Activated naive CD8-positive, alpha-beta T cell treated with anti-CD3 and anti-CD28 coated beads, Interleukin-2, amount 10 ng/mL, durations not matched to agents 7 days and 5 days (primary cell): ENCODE results near the gene PIK3R1. TPM values are rescaled to one million over a fixed set of nuclear protein-coding genes. Genes with fewer than 3 reads are reported as not detected.
A peak's percentile ranks its signal among the peaks of the same experiment; 100 is the strongest.

Experiments used
- ATAC-seq: fragments of 150-1000 bp; cut with Tn5 transposase; one replicate; pipeline ENCODE4 v1.10.0; 2021; ENCODE audit warnings: low read depth, moderate library complexity
- POLR2A ChIA-PET: fragments of 350-600 bp; sonication (Branson Sonifier 250); formaldehyde crosslinking; loops from one replicate; lab custom pipeline; 2021; ENCODE audit warnings: antibody characterized with exemption; lab: Charles Lee
- DNase-seq: peaks from one replicate; pipeline ENCODE4 v3.0.0; 2021
- H3K27ac Mint-ChIP-seq: one replicate; pipeline ENCODE4 v1.8.0; 2022; ENCODE audit warnings: mild to moderate bottlenecking, mixed read lengths
- H3K27me3 Mint-ChIP-seq: one replicate; pipeline ENCODE4 v1.8.0; 2022; ENCODE audit warnings: mild to moderate bottlenecking, moderate library complexity, mixed read lengths
- H3K36me3 Mint-ChIP-seq: one replicate; pipeline ENCODE4 v1.8.0; 2021; ENCODE audit warnings: mild to moderate bottlenecking, mixed read lengths
- H3K4me1 Mint-ChIP-seq: one replicate; pipeline ENCODE4 v1.8.0; 2021; ENCODE audit warnings: mixed read lengths
- H3K4me3 Mint-ChIP-seq: one replicate; pipeline ENCODE4 v1.8.0; 2022; ENCODE audit warnings: mild to moderate bottlenecking, moderate library complexity, mixed read lengths
- H3K9me3 Mint-ChIP-seq: one replicate; pipeline ENCODE4 v1.8.0; 2021; ENCODE audit warnings: mixed read lengths
- total RNA-seq, 2 experiments: library from RNA; stranded (reverse); gene quantifications; one replicate each; pipeline ENCODE4 v1.2.3, GENCODE V29; 2021

Gene PIK3R1
- total RNA-seq, 2 experiments from 2014 or later, result 86.5 to 86.8 TPM

DNA sequence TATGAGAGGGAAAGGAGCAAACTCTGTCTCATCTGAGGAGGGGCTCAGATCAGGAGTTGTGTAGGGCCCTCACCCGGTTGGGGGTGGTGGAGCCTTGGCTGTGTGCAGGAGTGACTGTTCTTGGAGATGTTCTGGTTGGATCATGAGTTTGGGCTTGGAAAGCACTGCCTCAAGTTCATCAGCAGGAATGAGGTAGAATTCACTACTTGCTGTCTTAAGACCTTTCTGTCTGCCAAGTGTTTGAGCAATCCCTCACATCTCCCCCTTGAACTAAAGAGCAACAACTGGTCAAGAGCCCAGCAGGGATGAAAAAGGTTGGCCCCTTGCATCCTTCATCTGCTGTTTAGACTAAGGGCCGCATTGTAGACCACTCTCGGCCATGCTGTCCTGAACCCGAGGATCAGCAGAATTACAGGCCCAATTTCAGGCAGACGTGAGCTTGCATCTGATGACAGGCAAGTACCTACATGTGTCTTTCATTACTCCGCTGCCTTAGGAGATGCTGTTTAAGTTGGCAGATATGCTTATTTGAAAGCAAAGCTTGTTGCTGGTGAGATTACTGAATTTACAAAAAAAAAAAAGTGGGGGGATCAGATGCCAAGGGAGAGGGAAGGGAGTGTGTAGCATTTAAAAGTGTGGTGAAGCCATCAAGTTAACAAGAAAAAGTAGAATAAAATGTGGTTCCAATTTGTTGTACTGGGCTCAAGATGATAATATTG lies 36.4 kb downstream of the PIK3R1 start:
- ATAC-seq (no peak), DNase-seq (no peak)
- H3K4me3 Mint-ChIP-seq, result no peak overlapping the region
- H3K27me3 Mint-ChIP-seq, result no peaks in the 10 kb centered on the region
- peak overlapping the region; percentile 52 for H3K27ac Mint-ChIP-seq
- H3K4me1 Mint-ChIP-seq, result peaks cover 51% of the 10 kb centered on the region
- H3K9me3 Mint-ChIP-seq, result no peaks in the 10 kb centered on the region
- H3K36me3 Mint-ChIP-seq, result peaks cover 11% of the 10 kb centered on the region
- POLR2A ChIA-PET, result interaction anchor here (0.6 to 0.7 kb wide), 2 partner anchors 20 to 28 kb away, joined by 3 read pairs; no protein-coding TSS in a partner anchor

DNA sequence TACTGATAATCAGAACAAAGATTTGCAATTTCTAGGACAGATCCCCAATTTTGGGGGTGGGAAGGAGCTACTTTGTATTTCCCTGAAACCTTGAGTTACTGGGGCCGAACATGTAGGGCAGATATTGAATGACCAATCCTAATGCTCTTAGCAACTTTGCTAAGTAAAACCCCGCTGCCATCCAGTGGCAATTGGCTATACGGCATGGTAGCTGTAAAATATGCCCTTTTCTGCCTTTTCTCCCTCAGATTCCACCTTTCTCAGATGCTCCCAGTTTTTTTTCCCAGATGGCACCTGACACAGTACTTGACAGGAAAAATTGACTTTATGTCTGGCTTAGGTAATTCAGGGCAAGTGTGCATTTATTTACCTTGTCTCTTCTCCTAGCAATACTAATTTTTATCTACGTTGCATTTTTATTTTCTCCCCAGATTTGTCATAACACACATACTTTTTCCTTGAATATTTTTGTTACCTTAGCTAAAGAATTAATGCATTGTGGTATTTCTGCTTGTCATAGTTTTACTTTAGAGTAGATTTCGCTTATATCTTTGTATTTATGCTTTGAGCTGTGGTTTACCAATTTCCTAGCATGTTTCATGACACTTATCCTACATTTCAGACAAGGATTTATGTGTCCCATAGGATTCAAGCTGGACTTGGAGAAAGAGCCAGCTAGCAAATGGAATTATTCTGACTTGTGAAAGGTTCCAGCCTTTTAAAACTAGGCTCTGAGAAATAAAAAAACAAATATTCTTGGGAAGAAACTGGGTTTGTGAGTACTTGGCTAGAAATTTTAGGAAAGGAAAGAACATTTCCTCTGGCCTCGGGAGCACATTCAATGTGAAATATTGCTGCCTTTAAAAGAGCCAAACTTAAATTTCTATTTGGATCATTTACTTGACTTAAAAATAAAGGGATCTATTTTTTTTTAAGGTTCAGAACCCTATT lies 37.4 kb downstream of the PIK3R1 start:
- Mint-ChIP-seq H3K9me3 (no peaks in the 10 kb centered on the region), H3K27ac (no peak overlapping the region), H3K27me3 (no peaks in the 10 kb centered on the region), H3K4me3 (no peak overlapping the region), H3K36me3 (peaks cover 14% of the 10 kb centered on the region), H3K4me1 (peaks cover 54% of the 10 kb centered on the region)
- no peak for ATAC-seq
- DNase-seq, result no peak
- POLR2A ChIA-PET, result interaction anchor here (0.6 to 0.7 kb wide), 3 partner anchors 19 to 61 kb away, joined by 3 read pairs; no protein-coding TSS in a partner anchor

DNA sequence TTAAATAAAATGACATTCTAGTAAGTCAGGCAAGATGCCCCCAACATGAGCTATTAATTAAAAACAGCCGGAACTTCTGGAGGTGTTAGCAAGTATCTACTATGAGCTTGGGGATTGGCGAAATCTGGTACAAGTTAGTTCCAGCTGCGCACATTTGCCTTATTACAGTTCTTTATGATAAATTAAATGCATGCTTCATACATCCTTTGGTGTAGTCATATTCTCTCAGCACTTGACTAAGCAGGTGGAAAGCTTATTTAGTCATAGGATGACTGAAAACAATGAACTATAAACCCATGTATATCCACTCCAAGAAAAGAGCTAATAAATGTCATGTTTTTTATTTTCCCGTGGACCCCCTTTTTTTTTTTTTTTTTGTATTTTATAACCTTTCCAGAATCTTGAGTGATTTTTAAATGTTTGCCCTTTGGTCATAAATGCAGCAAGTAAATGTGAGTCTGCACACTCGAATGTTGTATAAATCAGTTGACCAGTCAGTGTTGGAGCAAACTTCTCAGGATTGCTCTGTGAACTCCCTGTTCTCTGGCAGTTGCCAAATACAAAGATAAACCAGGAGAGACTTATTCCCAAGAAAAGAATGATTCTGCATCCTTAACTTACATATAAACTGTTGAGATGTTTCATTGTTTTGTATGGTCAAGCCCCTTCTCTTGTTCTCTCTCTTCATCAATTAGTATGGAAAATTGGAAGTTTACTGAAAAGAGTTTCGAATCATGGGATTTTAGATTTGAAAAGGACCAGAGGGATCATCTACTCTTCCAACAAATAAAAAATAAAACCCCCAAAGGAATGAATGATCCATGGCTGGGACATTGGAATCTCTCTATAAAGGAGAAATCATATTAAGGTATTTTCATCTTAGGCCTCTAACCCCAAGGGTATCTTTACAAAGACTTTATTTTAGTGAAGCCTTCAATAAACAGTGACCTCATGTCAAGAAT lies 38.3 kb downstream of the PIK3R1 start:
- no peak overlapping the region for H3K4me3 Mint-ChIP-seq
- peaks cover 8% of the 10 kb centered on the region for H3K36me3 Mint-ChIP-seq

DNA sequence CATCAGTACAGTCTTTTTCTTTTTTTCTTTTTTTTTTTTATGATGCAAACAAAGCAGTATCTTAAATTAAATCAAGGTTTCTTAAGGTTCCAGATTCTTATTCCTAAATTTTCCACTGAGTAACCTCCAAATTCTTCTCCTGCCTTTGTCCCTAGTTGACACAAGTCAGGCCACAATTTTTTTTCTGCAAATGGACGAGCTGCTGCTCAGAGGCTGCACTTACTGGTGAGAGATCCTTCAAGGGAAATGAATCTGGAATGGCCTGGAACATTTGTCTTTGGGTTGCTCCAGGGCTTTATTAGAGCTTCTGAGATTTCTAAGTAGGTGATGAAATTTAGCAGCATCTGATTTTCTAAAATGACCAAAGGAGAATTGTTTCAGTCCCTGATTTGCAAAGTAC lies 39.3 kb downstream of the PIK3R1 start:
- H3K27ac Mint-ChIP-seq, result no peak overlapping the region
- POLR2A ChIA-PET, result interaction anchor here (1.3 to 2.6 kb wide), 2 partner anchors 11 to 39 kb away, joined by 4 to 10 read pairs; partner anchors contain the start of gene PIK3R1
- H3K9me3 Mint-ChIP-seq, result no peaks in the 10 kb centered on the region
- ATAC-seq (no peak), DNase-seq (no peak)
- peaks cover 55% of the 10 kb centered on the region for H3K4me1 Mint-ChIP-seq
- H3K4me3 Mint-ChIP-seq, result no peak overlapping the region
- no peaks in the 10 kb centered on the region for H3K27me3 Mint-ChIP-seq
- peaks cover 10% of the 10 kb centered on the region for H3K36me3 Mint-ChIP-seq

More for the DNA sequence above, 38.3 kb downstream of the PIK3R1 start:
- POLR2A ChIA-PET, result interaction anchor here (0.5 to 0.6 kb wide), 2 partner anchors 13 to 62 kb away, joined by 3 read pairs; no protein-coding TSS in a partner anchor
- peaks cover 56% of the 10 kb centered on the region for H3K4me1 Mint-ChIP-seq
- no peak overlapping the region for H3K27ac Mint-ChIP-seq
- ATAC-seq (no peak), DNase-seq (no peak)
- no peaks in the 10 kb centered on the region for H3K9me3 Mint-ChIP-seq
- H3K27me3 Mint-ChIP-seq, result no peaks in the 10 kb centered on the region

DNA sequence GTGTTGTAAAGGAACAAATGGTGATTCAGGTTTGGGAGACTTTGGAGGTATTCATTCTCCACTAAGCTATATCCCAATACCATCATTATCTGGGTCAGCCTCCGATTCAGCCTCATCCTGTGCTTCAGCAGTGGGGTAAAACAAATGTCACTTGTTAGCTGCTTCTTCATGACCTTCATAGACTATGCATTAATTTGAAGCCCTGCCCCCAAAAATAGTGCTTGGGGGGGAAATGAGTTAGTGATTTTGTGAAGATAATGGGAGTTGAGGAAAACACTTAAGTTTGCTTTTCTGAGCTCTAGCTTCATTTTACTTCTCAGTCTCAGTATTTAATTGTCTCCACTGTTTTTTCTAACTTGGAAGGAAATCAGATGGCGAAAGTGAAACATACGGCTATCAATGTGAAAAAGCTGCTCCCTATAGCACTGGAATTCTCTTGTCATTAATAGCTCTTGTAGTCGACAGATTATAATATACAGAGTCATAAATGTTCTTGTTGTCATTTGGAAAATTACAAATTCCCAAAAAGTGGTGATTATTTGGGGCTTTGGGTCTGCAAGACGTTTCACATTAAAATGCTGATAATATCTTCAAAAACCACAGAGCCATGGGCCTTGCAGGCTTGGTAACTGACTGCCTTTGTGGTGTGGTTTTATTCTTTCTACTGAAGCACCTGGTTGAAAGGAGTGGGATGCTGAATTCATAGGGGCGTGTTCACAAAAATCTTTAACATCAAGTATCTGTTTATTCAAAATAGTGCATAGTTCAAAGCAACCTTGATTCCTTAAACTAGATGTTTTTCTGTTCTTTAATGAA lies 40.0 kb downstream of the PIK3R1 start:
- H3K9me3 Mint-ChIP-seq, result no peaks in the 10 kb centered on the region
- peak overlapping the region; percentile 50 for H3K27ac Mint-ChIP-seq
- POLR2A ChIA-PET, result interaction anchor here (1.3 to 2.6 kb wide), 2 partner anchors 12 to 40 kb away, joined by 4 to 10 read pairs; partner anchors contain the start of gene PIK3R1
- peak; percentile 62 for ATAC-seq
- peaks cover 13% of the 10 kb centered on the region for H3K36me3 Mint-ChIP-seq
- peak overlapping the region; percentile 54 for H3K4me3 Mint-ChIP-seq
- no peak for DNase-seq
- H3K27me3 Mint-ChIP-seq, result no peaks in the 10 kb centered on the region
- peaks cover 52% of the 10 kb centered on the region for H3K4me1 Mint-ChIP-seq

DNA sequence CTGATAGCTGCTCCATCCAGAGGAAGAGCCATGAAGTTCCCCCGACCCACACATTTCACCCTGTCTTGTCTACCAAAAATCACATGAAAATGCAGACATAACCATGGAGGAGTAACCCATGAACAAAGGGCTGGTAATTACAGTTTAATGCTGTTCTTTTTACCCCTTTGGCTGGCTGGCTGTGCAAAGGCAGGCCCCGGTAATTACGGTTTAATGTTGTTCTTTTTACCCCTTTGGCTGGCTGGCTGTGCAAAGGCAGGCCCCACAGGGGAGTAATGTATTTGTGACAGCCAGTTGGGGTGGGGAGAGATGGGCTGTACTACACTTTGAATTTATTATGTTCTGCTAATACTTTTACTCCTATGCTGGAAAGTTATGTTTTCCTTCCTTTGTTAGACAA lies 41.7 kb downstream of the PIK3R1 start:
- Mint-ChIP-seq H3K4me3 (no peak overlapping the region), H3K9me3 (no peaks in the 10 kb centered on the region), H3K27ac (no peak overlapping the region), H3K4me1 (peaks cover 42% of the 10 kb centered on the region), H3K36me3 (peaks cover 14% of the 10 kb centered on the region), H3K27me3 (no peaks in the 10 kb centered on the region)
- DNase-seq, result no peak
- POLR2A ChIA-PET, result no interaction called here
- no peak for ATAC-seq

DNA sequence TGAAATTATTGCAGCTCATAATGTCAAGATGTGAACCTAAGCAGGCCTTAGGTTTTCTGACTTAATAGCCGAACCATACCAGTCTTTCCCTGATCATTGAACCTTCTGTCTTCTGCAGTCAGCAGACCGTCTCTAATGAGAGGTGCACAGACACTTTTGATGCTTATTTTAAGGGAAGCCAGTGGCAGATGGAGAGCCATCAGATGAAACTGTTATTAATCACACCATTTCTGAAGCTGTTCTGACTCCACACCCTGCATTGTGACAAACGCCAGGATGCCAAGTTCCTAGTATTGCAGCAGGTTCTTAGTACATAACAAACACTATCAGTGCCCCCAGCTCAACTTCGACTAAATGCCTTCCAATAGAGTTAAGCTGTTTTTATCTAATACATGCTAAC lies 43.0 kb downstream of the PIK3R1 start:
- no peaks in the 10 kb centered on the region for H3K27me3 Mint-ChIP-seq
- H3K27ac Mint-ChIP-seq, result no peak overlapping the region
- peaks cover 38% of the 10 kb centered on the region for H3K4me1 Mint-ChIP-seq
- POLR2A ChIA-PET, result interaction anchor here (1.6 kb wide), 1 partner anchor 43 kb away, joined by 5 read pairs; the partner anchor contains the start of gene PIK3R1
- ATAC-seq, result no peak
- H3K9me3 Mint-ChIP-seq, result no peaks in the 10 kb centered on the region
- peaks cover 14% of the 10 kb centered on the region for H3K36me3 Mint-ChIP-seq
- no peak for DNase-seq
- no peak overlapping the region for H3K4me3 Mint-ChIP-seq

DNA sequence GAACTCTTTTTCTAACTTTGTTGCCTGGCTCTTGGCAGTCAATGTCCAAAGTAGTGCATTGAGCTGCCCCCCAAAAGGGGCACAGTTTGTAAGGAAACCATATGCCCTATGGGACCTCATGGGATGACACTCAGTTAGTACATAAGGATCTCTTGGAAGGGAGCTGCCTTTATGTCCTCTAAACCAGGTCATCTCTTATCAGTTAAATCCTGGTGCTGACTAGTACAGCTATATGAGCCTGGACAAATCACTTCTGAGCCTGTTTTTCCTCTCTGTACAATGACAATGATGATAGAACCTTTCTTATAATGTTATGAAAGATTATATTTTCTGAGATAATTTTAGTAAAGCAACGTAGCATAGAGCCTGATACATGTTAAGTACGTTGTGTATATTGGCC lies 44.1 kb downstream of the PIK3R1 start:
- DNase-seq, result no peak
- peaks cover 43% of the 10 kb centered on the region for H3K4me1 Mint-ChIP-seq
- no peak for ATAC-seq
- POLR2A ChIA-PET, result no interaction called here
- no peak overlapping the region for H3K27ac Mint-ChIP-seq
- no peak overlapping the region for H3K4me3 Mint-ChIP-seq
- peaks cover 16% of the 10 kb centered on the region for H3K36me3 Mint-ChIP-seq
- H3K27me3 Mint-ChIP-seq, result no peaks in the 10 kb centered on the region
- no peaks in the 10 kb centered on the region for H3K9me3 Mint-ChIP-seq

DNA sequence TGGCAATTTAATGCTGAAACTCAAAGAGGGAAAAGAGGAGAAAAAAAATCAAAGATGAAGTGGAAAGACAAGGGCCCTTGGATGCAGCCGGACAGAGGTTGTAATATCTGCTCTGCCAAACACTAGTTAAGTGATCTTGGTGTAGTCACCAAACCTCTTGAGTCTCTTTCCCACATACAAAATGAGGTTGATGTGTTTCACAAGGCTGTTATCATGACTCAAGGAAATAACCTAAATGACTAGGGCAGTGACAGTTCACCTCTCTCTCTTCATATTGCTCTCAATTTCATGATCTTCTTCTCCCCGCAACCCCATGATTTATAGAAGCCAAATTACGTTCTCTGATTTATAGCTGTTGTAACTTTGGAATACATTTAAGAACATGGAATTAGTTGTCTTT lies 44.9 kb downstream of the PIK3R1 start:
- no peak for ATAC-seq
- POLR2A ChIA-PET, result no interaction called here
- Mint-ChIP-seq H3K27ac (no peak overlapping the region), H3K4me1 (peaks cover 44% of the 10 kb centered on the region), H3K27me3 (no peaks in the 10 kb centered on the region), H3K36me3 (peaks cover 15% of the 10 kb centered on the region), H3K9me3 (no peaks in the 10 kb centered on the region), H3K4me3 (no peak overlapping the region)
- no peak for DNase-seq

DNA sequence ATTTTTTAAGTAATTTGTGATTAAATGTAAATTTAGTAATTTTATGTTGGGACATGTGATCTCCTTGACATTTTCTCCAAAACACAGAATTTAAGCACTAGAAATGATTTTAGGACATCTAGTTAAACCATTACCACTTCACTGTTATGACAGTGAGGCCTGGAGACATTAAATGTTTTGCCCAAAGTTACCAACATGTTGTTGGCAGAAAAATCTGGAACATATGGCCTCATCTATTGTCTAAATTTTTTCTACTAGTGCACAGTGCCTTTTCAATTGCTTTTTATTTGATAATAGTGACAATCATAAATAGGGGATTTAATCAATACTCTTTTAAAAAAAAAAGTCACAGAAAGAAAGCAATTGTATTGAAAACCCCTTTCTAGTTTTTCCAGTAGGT lies 45.6 kb downstream of the PIK3R1 start:
- H3K27ac Mint-ChIP-seq, result no peak overlapping the region
- no peaks in the 10 kb centered on the region for H3K9me3 Mint-ChIP-seq
- no peak overlapping the region for H3K4me3 Mint-ChIP-seq
- POLR2A ChIA-PET, result no interaction called here
- peaks cover 15% of the 10 kb centered on the region for H3K36me3 Mint-ChIP-seq
- H3K27me3 Mint-ChIP-seq, result no peaks in the 10 kb centered on the region
- DNase-seq (no peak), ATAC-seq (no peak)
- H3K4me1 Mint-ChIP-seq, result peaks cover 45% of the 10 kb centered on the region

DNA sequence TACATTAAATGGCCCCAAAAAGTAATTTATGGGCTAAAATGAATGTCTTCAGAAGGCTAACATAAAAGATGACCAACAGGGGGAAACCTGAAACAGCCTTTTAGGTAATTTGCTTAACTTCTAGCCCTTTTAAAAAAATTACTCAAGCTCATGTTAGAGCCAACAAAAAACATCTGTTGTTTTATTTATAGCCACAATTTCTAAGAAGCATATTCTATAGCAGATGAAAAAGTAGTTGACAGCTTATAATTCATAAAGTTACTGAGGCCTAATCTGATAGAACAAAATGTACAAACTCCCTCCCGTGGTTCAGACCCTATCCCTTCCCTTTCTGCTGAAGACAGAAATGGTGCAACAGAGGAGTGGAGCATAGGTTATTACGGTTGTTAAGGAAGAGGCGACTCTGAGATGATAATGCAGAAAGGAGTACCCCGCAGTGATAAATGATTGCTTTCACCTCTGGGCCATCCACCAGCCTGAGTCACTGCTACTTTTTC lies 46.1 kb downstream of the PIK3R1 start:
- Mint-ChIP-seq H3K4me1 (peaks cover 46% of the 10 kb centered on the region), H3K27ac (peak overlapping the region; percentile 23), H3K9me3 (no peaks in the 10 kb centered on the region), H3K4me3 (no peak overlapping the region), H3K27me3 (no peaks in the 10 kb centered on the region), H3K36me3 (peaks cover 14% of the 10 kb centered on the region)
- ATAC-seq (no peak), DNase-seq (no peak)
- POLR2A ChIA-PET, result no interaction called here
